Calu3 (cell line): ENCODE measurements around the gene SPTBN4. TPM values are rescaled to one million over a fixed set of nuclear protein-coding genes. Genes with fewer than 3 reads are reported as not detected.
"Not testable (repeated sequence)": the region's sequence is repeated elsewhere in the genome, so short reads cannot be mapped to it uniquely, and the experiment has no call there.

Experiments
- BruUV-seq: library from RNA; stranded (reverse); fragments of 400-500 nt; replicated peaks from 2 replicates; lab custom pipeline; 2021; lab: Mats Ljungman, UMichigan
- CTCF ChIA-PET: fragments of 300-600 bp; sonication (Branson Sonifier 250); formaldehyde crosslinking; loops from one replicate; lab custom pipeline; 2022; ENCODE audit warnings: antibody characterized with exemption; lab: Charles Lee
- DNase-seq: peaks from one replicate; pipeline ENCODE4 v3.0.0; 2022
- H3K27ac Mint-ChIP-seq: one replicate; pipeline ENCODE4 v1.8.0; 2022; ENCODE audit warnings: mixed read lengths; ENCODE audit not compliant: unreplicated experiment
- H3K27me3 Mint-ChIP-seq: one replicate; pipeline ENCODE4 v1.8.0; 2022; ENCODE audit warnings: mixed read lengths; ENCODE audit not compliant: unreplicated experiment
- H3K36me3 Mint-ChIP-seq: one replicate; pipeline ENCODE4 v1.8.0; 2022; ENCODE audit warnings: mild to moderate bottlenecking, moderate library complexity, mixed read lengths; ENCODE audit not compliant: insufficient read depth, unreplicated experiment
- H3K4me1 Mint-ChIP-seq: one replicate; pipeline ENCODE4 v1.8.0; 2022; ENCODE audit warnings: mild to moderate bottlenecking, low read depth, mixed read lengths; ENCODE audit not compliant: unreplicated experiment
- H3K4me3 Mint-ChIP-seq: one replicate; pipeline ENCODE4 v1.8.0; 2022; ENCODE audit warnings: mild to moderate bottlenecking, low read depth, moderate library complexity, mixed read lengths; ENCODE audit not compliant: unreplicated experiment
- H3K9me3 Mint-ChIP-seq: one replicate; pipeline ENCODE4 v1.8.0; 2022; ENCODE audit warnings: low read depth, mixed read lengths; ENCODE audit not compliant: unreplicated experiment
- intact Hi-C: fragments of 100-400 bp; cut with micrococcal nuclease; formaldehyde crosslinking; loops from one replicate; pipeline ENCODE4 v1.10.0; 2022; ENCODE audit not compliant: unreplicated experiment
- total RNA-seq: library from RNA; stranded (reverse); gene quantifications from 2 replicates; pipeline ENCODE4 v1.2.3, GENCODE V29; 2022
- TF ChIP-seq, protein P1 (sequence below): fragments of 200-600 bp; IDR thresholded peaks from one replicate; pipeline ENCODE4 v1.8.0; 2022; ENCODE audit warnings: antibody characterized with exemption; ENCODE audit not compliant: unreplicated experiment

SPTBN4 gene
- total RNA-seq, 1 experiment from 2014 or later = 0.80 TPM

DNA sequence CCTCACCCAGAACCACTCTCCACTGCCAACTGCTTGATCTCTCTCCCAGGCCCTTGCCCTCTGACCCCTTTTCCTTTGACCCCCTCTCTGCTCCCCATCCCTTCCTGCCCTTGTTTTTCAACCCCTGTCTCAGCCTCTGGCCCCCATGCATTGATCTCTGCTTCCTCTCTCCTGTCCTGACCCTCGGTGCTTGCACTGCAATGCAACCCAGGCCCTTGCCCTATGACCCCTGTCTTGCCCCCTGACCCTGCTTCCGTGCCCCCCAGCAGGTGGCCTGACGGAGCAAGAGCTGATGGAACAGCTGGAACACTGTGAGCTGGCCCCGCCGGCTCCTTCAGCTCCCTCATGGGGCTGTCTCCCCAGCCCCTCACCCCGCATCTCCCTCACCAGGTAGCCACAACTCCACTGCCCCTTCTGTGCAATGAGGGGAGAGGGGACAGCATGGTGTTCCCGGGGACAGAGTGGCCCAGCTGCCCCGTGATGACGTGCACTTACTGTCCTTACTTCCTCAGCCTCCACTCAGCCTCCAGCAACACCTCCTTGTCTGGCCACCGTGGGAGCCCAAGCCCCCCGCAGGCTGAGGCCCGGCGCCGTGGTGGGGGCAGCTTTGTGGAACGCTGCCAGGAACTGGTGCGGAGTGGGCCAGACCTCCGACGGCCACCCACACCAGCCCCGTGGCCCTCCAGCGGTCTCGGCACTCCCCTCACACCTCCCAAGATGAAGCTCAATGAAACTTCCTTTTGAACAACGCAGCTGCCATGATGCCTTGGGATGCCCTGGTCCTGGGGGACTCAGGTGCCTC lies 123.9 kb downstream of the SPTBN4 start:
- no peak overlapping the region for H3K4me3 Mint-ChIP-seq
- H3K27me3 Mint-ChIP-seq = no peaks in the 10 kb centered on the region
- TSS peak; percentile 31 for BruUV-seq
- H3K27ac Mint-ChIP-seq = no peak overlapping the region
- no peaks in the 10 kb centered on the region for H3K9me3 Mint-ChIP-seq
- CTCF ChIA-PET = no interaction called here
- H3K4me1 Mint-ChIP-seq = peaks cover 23% of the 10 kb centered on the region
- intact Hi-C loops = loop anchor here (10.0 kb wide), 1 partner anchor 126 kb away; the partner anchor contains the start of genes BLVRB and SPTBN4
- H3K36me3 Mint-ChIP-seq = peaks cover 54% of the 10 kb centered on the region
- DNase-seq = no peak
- TF ChIP-seq, protein P1, sequence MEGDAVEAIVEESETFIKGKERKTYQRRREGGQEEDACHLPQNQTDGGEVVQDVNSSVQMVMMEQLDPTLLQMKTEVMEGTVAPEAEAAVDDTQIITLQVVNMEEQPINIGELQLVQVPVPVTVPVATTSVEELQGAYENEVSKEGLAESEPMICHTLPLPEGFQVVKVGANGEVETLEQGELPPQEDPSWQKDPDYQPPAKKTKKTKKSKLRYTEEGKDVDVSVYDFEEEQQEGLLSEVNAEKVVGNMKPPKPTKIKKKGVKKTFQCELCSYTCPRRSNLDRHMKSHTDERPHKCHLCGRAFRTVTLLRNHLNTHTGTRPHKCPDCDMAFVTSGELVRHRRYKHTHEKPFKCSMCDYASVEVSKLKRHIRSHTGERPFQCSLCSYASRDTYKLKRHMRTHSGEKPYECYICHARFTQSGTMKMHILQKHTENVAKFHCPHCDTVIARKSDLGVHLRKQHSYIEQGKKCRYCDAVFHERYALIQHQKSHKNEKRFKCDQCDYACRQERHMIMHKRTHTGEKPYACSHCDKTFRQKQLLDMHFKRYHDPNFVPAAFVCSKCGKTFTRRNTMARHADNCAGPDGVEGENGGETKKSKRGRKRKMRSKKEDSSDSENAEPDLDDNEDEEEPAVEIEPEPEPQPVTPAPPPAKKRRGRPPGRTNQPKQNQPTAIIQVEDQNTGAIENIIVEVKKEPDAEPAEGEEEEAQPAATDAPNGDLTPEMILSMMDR = no peak

DNA sequence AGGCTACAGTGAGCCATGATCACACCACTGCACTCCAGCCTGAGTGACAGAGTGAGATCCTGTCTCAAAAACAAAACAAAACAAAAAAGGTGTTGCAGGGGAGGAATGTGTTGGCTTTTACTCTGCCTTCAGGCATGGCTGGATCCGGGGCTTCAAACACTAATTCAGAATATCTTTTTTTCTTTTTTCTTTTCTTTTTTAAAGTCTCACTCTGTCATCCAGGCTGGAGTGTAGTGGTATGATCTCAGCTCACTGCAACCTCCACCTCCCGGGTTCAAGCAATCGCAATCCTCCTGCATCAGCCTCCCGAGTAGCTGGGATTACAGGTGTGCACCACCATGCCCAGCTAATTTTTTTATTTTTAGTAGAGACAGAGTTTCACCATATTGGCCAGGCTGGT lies 124.9 kb downstream of the SPTBN4 start:
- BruUV-seq, H3K4me3 Mint-ChIP-seq, H3K27me3 Mint-ChIP-seq, H3K9me3 Mint-ChIP-seq, CTCF ChIA-PET, DNase-seq: not testable (repeated sequence)
- peak overlapping the region; percentile 30 for H3K27ac Mint-ChIP-seq
- peaks cover 14% of the 10 kb centered on the region for H3K4me1 Mint-ChIP-seq
- intact Hi-C loops = loop anchor here (10.0 kb wide), 1 partner anchor 127 kb away; the partner anchor contains the start of genes BLVRB and SPTBN4
- peaks cover 50% of the 10 kb centered on the region for H3K36me3 Mint-ChIP-seq

DNA sequence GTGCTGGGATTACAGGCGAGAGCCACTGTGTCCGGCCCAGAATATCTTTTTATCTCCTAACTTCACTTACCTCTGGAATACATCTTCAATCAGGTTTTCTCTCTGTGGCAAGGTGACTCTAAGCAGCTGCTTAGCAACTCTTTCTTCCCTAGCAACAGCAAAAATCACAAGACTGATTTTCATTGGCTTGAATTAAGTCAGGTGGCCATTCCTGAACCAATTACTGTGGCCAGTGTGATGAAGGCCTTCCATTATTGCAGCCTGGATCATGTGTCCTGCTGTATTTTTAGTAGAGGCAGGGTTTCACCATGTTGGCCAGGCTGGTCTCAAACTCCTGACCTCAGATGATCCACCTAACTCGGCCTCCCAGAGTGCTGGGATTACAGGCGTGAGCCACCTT lies 125.4 kb downstream of the SPTBN4 start:
- BruUV-seq = no TSS peak
- CTCF ChIA-PET = no interaction called here
- H3K4me1 Mint-ChIP-seq = peaks cover 16% of the 10 kb centered on the region
- intact Hi-C loops = loop anchor here (10.0 kb wide), 1 partner anchor 127 kb away; the partner anchor contains the start of genes BLVRB and SPTBN4
- H3K4me3 Mint-ChIP-seq = no peak overlapping the region
- H3K36me3 Mint-ChIP-seq = peaks cover 48% of the 10 kb centered on the region
- H3K27ac Mint-ChIP-seq = peak overlapping the region; percentile 30
- TF ChIP-seq, protein P1 = no peak
- H3K27me3 Mint-ChIP-seq = peaks cover 13% of the 10 kb centered on the region
- peak; percentile 35 for DNase-seq
- H3K9me3 Mint-ChIP-seq = no peaks in the 10 kb centered on the region

DNA sequence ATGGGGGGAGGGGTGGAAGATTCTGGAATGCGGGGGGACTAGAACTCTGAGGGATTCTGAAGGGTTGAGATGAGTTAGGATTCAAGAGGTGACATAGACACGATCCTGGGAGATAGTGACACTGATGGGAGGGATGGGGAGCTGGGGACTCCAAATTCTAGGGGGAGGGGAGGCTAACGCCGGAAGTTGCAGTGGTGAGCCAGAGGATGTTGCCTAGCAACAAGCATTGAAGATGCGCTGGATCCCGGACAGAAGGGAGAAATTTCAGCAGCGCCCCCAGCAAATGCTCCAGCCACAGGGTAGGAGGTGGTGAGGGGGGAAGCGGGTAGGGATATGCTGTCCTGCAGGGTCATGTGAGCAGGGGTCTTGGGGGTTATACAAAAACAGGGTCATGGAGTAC lies 127.5 kb downstream of the SPTBN4 start:
- H3K36me3 Mint-ChIP-seq = peaks cover 36% of the 10 kb centered on the region
- CTCF ChIA-PET = no interaction called here
- H3K4me1 Mint-ChIP-seq = peaks cover 26% of the 10 kb centered on the region
- no peak for DNase-seq
- TF ChIP-seq, protein P1 = no peak
- no TSS peak for BruUV-seq
- H3K27ac Mint-ChIP-seq = peak overlapping the region; percentile 22
- peaks cover 34% of the 10 kb centered on the region for H3K27me3 Mint-ChIP-seq
- peak overlapping the region; percentile 10 for H3K4me3 Mint-ChIP-seq
- intact Hi-C loops = loop anchor here (10.0 kb wide), 1 partner anchor 129 kb away; the partner anchor contains the start of genes BLVRB and SPTBN4
- H3K9me3 Mint-ChIP-seq = no peaks in the 10 kb centered on the region
